Astrocyte of the cerebellum (primary cell): ENCODE results near the gene C19orf47.
"Not testable (repeated sequence)": the region's sequence is repeated elsewhere in the genome, so short reads cannot be mapped to it uniquely, and the experiment has no call there.

Source experiments
- DNase-seq: peaks from one replicate; pipeline ENCODE4 v3.0.0-alpha.2; 2011; ENCODE audit warnings: low read depth
- H3K4me3 ChIP-seq: 2 replicates; pipeline ENCODE4 v1.5.1; 2011; ENCODE audit warnings: mild to moderate bottlenecking, low read depth, low read length, moderate library complexity
- CTCF ChIP-seq: IDR thresholded peaks from 2 replicates; pipeline ENCODE4 v1.5.1; 2012; ENCODE audit warnings: low read length, low read depth, moderate library complexity, mild to moderate bottlenecking; ENCODE audit errors: missing control alignments
- in situ Hi-C: cut with HindIII; loops from 2 replicates; pipeline ENCODE4 v1.10.0; 2017; ENCODE audit warnings: low sequenced_read_pairs

C19orf47 gene

GRCh38 chr19:40376286-40376862 lies 28.2 kb upstream of the C19orf47 start:
- in situ Hi-C loops = no loop called here
- DNase-seq = no peak
- no peak for TF ChIP-seq CTCF
- H3K4me3 ChIP-seq = no peak overlapping the region

- no peak for TF ChIP-seq CTCF
- in situ Hi-C loops = no loop called here
- DNase-seq = no peak
- H3K4me3 ChIP-seq = no peak overlapping the region
These were observed 25.9 kb upstream of the C19orf47 start for GRCh38 chr19:40374084-40374483.

- TF ChIP-seq CTCF = no peak
- in situ Hi-C loops = no loop called here
- no peak for DNase-seq
- no peak overlapping the region for H3K4me3 ChIP-seq
These were observed 23.6 kb upstream of the C19orf47 start for GRCh38 chr19:40371802-40372122.

GRCh38 chr19:40370997-40371801 lies 23.0 kb upstream of the C19orf47 start:
- TF ChIP-seq CTCF = no peak
- no peak overlapping the region for H3K4me3 ChIP-seq
- in situ Hi-C loops = no loop called here
- no peak for DNase-seq

- DNase-seq, in situ Hi-C loops, H3K4me3 ChIP-seq: not testable (repeated sequence)
These were observed 22.1 kb upstream of the C19orf47 start for GRCh38 chr19:40370253-40370652.

GRCh38 chr19:40369797-40370196 lies 21.6 kb upstream of the C19orf47 start:
- no peak overlapping the region for H3K4me3 ChIP-seq
- in situ Hi-C loops = no loop called here
- TF ChIP-seq CTCF = no peak

More at GRCh38 chr19:40369797-40370196, 21.6 kb upstream of the C19orf47 start:
- DNase-seq = no peak
